Activated CD4-positive, alpha-beta T cell treated with anti-CD3 and anti-CD28 coated beads for 24 hours (primary cell): ENCODE results near the gene ZNF614.
"Not testable (repeated sequence)": the region's sequence is repeated elsewhere in the genome, so short reads cannot be mapped to it uniquely, and the experiment has no call there.

Experiments used
- DNase-seq, 2 donors: peaks; one replicate each; pipeline ENCODE4 v3.0.0-alpha.2; 2020; ENCODE audit warnings: low read depth in 2 of 2

The ZNF614 gene

GRCh38 chr19:52028027-52028779, at the start of gene ZNF614:
Gene ZNF614, minus strand, starts transcription at chr19:52028379. Its CDS starts 2,634 bp downstream, at chr19:52025745.
- peak; percentile 56 to 75 for DNase-seq

GRCh38 chr19:52070496-52070895, 42.3 kb upstream of the ZNF614 start:
- no peak for DNase-seq

GRCh38 chr19:52069653-52070052, 41.5 kb upstream of the ZNF614 start:
- DNase-seq = no peak

- no peak for DNase-seq
Observed at GRCh38 chr19:52066258-52066863, 38.2 kb upstream of the ZNF614 start.

- DNase-seq = no peak
Observed at GRCh38 chr19:52065399-52065798, 37.2 kb upstream of the ZNF614 start.

DNA sequence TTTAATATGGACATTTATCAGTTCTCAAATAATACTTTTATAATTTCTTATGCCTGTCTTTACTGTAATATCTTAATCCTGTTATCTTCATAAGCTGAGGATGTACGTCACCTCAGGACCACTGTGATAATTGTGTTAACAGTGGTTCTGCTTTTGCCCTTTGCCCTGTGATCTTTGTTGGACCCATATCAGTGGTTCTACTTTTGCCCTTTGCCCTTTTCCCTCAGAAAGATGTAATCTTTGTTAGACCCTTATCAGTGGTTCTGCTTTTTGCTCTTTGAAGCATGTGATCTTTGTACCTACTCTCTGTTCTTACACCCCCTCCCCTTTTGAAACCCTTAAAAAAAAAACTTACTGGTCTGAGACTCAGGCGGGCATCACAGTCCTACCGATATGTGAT, 28.3 kb upstream of the ZNF614 start:
- DNase-seq = not testable (repeated sequence)

- DNase-seq = not testable (repeated sequence)
Observed at GRCh38 chr19:52051736-52052135, 23.6 kb upstream of the ZNF614 start.

GRCh38 chr19:52048555-52049501, 20.6 kb upstream of the ZNF614 start, which contains the start of gene ZNF432:
Gene ZNF432, minus strand, starts transcription at chr19:52048838. Its CDS starts 1,970 bp downstream, at chr19:52046868.
- peak; percentile 62 to 63 for DNase-seq

- no peak for DNase-seq
Observed at GRCh38 chr19:52039169-52039568, 11.0 kb upstream of the ZNF614 start.

- no peak for DNase-seq
Observed at GRCh38 chr19:52034051-52034728, 6.0 kb upstream of the ZNF614 start.

GRCh38 chr19:52028780-52029123, 573 bp upstream of the ZNF614 start:
- no peak for DNase-seq

DNA sequence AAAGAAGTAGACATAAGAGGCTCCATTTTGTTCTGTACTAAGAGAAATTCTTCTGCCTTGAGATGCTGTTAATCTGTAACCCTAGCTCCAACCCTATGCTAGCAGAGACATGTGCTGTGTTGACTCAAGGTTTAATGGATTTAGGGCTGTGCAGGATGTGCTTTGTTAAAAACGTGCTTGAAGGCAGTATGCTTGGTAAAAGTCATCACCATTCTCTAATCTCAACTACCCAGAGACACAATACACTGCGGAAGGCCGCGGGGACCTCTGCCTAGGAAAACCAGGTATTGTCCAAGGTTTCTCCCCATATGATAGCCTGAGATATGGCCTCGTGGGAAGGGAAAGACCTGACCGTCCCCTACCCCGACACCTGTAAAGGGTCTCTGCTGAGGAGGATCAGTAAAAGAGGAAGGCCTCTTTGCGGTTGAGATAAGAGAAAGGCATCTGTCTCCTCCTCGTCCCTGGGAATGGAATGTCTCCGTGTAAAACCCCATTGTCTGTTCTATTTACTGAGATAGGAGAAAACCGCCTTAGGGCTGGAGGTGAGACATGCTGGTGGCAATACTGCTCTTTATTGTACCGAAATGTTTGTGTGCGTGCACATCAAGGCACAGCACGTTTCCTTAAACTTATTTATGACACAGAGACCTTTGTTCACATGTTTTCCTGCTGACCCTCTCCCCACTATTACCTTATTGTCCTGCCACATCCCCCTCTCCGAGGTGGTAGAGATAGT, 1.8 kb downstream of the ZNF614 start:
- DNase-seq = not testable (repeated sequence)

DNA sequence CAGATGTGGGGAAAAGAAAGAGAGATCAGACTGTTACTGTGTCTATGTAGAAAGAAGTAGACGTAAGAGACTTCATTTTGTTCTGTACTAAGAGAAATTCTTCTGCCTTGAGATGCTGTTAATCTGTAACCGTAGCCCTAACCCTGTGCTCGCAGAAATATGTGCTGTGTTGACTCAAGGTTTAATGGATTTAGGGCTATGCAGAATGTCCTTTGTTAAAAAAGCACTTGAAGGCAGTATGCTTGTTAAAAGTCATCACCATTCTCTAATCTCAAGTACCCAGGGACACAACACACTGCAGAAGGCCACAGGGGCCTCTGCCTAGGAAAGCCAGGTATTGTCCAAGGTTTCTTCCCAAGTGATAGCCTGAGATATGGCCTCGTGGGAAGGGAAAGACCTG, 3.7 kb downstream of the ZNF614 start:
- not testable (repeated sequence) for DNase-seq

GRCh38 chr19:52022193-52022592, 6.0 kb downstream of the ZNF614 start:
- DNase-seq = no peak

DNA sequence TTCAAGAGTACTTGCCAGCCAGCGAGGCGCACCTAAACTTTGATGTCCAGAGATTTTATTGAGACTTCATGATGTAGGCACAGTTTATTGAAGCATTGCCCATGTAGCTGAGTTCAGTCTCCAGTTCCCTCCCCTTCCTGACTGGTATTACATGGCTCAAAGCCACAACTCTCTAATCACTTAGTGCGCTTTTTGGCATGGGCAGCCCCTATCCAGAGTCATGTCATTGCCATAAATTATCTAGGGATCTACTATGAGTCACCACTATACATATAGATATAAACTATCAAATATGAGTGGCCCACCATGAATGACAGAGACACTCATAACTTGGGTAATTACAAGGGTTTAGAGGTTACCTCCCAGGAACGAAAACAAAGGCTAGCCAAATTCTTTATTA, 7.7 kb downstream of the ZNF614 start:
- DNase-seq = no peak

DNA sequence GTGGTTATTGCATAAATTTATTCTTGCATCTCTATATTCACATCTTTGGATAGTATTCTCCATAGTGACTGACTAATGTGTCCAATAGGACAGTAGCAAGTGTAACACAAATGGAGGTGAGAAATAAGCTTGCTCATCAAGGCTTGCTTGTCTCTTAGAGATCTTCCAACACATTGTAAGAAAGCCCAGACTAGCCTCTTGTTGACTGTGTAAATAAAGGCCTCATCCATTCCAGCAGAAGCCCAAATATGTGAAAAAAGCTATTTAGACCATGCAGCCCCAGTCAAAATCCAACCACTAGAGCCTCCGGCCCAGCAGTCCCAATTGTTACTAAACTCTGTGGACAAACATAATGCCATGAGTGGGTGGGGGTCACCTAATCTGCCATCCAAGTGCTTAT, 17.5 kb downstream of the ZNF614 start:
- DNase-seq = no peak

- peak; percentile 75 to 80 for DNase-seq
Observed at GRCh38 chr19:52007806-52008557, 20.2 kb downstream of the ZNF614 start, which contains the start of gene ZNF615. Gene ZNF615, minus strand, starts transcription at chr19:52008211. Its CDS starts 4,500 bp downstream, at chr19:52003711.

- no peak for DNase-seq
Observed at GRCh38 chr19:52007451-52007805, 20.8 kb downstream of the ZNF614 start.

GRCh38 chr19:51994048-51994644, 34.0 kb downstream of the ZNF614 start:
- no peak for DNase-seq

- DNase-seq = no peak
Observed at GRCh38 chr19:51993422-51993821, 34.8 kb downstream of the ZNF614 start.
